ENCODE measurements around the gene RAP1GAP2. TPM values are rescaled to one million over a fixed set of nuclear protein-coding genes. Genes with fewer than 3 reads are reported as not detected.
"Not testable (repeated sequence)": the region's sequence is repeated elsewhere in the genome, so short reads cannot be mapped to it uniquely, and the experiment has no call there.

Gene RAP1GAP2
- total RNA-seq, 1 donor from 2014 or later: 46.8 TPM

GRCh38 chr17:2783310-2784030 lies 12.8 kb upstream of the RAP1GAP2 start:
- ATAC-seq (ENCODE audit: poor library complexity) (no peak), DNase-seq (no peak)
- intact Hi-C loops (cut with DNase I): no loop called here

GRCh38 chr17:2784864-2785263 lies 11.4 kb upstream of the RAP1GAP2 start:
- ATAC-seq (ENCODE audit: poor library complexity) (no peak), DNase-seq (no peak)
- intact Hi-C loops (cut with DNase I): no loop called here

GRCh38 chr17:2785376-2785775 lies 10.9 kb upstream of the RAP1GAP2 start:
- DNase-seq; intact Hi-C loops (cut with DNase I); ATAC-seq (ENCODE audit: poor library complexity): not testable (repeated sequence)

- DNase-seq: peak; percentile 90
- intact Hi-C loops (cut with DNase I): no loop called here
- ATAC-seq (ENCODE audit: poor library complexity): peak; percentile 94
Observed at GRCh38 chr17:2786176-2786881, 9.9 kb upstream of the RAP1GAP2 start.

GRCh38 chr17:2789700-2790099 lies 6.5 kb upstream of the RAP1GAP2 start:
- intact Hi-C loops (cut with DNase I): no loop called here
- ATAC-seq (ENCODE audit: poor library complexity): no peak
- DNase-seq: no peak

GRCh38 chr17:2792366-2793169 lies 3.7 kb upstream of the RAP1GAP2 start:
- DNase-seq (no peak), ATAC-seq (ENCODE audit: poor library complexity) (no peak)
- intact Hi-C loops (cut with DNase I): no loop called here

- intact Hi-C loops (cut with DNase I): no loop called here
- no peak for ATAC-seq (ENCODE audit: poor library complexity)
- DNase-seq: no peak
Observed at GRCh38 chr17:2794111-2794803, 2.0 kb upstream of the RAP1GAP2 start.

- intact Hi-C loops (cut with DNase I): no loop called here
- DNase-seq: no peak
- no peak for ATAC-seq (ENCODE audit: poor library complexity)
Observed at GRCh38 chr17:2795441-2796163, 636 bp upstream of the RAP1GAP2 start.

- DNase-seq (no peak), ATAC-seq (ENCODE audit: poor library complexity) (no peak)
- intact Hi-C loops (cut with DNase I): no loop called here
Observed at GRCh38 chr17:2797226-2797625, 988 bp downstream of the RAP1GAP2 start.

GRCh38 chr17:2797637-2798036 lies 1.4 kb downstream of the RAP1GAP2 start:
- intact Hi-C loops (cut with DNase I): no loop called here
- DNase-seq (no peak), ATAC-seq (ENCODE audit: poor library complexity) (peak; percentile 54)

GRCh38 chr17:2798188-2798587 lies 1.9 kb downstream of the RAP1GAP2 start:
- ATAC-seq (ENCODE audit: poor library complexity) (no peak), DNase-seq (no peak)
- intact Hi-C loops (cut with DNase I): no loop called here

- ATAC-seq (ENCODE audit: poor library complexity): no peak
- DNase-seq: no peak
- intact Hi-C loops (cut with DNase I): no loop called here
Observed at GRCh38 chr17:2798678-2799077, 2.4 kb downstream of the RAP1GAP2 start.

GRCh38 chr17:2799653-2800052 lies 3.4 kb downstream of the RAP1GAP2 start:
- intact Hi-C loops (cut with DNase I): no loop called here
- ATAC-seq (ENCODE audit: poor library complexity) (peak; percentile 67), DNase-seq (no peak)

GRCh38 chr17:2800367-2800766 lies 4.1 kb downstream of the RAP1GAP2 start:
- ATAC-seq (ENCODE audit: poor library complexity) (no peak), DNase-seq (no peak)
- intact Hi-C loops (cut with DNase I): no loop called here

GRCh38 chr17:2801841-2802240 lies 5.6 kb downstream of the RAP1GAP2 start:
- intact Hi-C loops (cut with DNase I): no loop called here
- no peak for ATAC-seq (ENCODE audit: poor library complexity)
- DNase-seq: no peak

- no peak for DNase-seq
- intact Hi-C loops (cut with DNase I): no loop called here
- ATAC-seq (ENCODE audit: poor library complexity): no peak
Observed at GRCh38 chr17:2802574-2802973, 6.3 kb downstream of the RAP1GAP2 start.

- intact Hi-C loops (cut with DNase I): no loop called here
Observed at GRCh38 chr17:2803386-2803785, 7.1 kb downstream of the RAP1GAP2 start.

GRCh38 chr17:2803971-2804370 lies 7.7 kb downstream of the RAP1GAP2 start:
- ATAC-seq (ENCODE audit: poor library complexity) (no peak), DNase-seq (no peak)
- intact Hi-C loops (cut with DNase I): no loop called here

More at GRCh38 chr17:2803386-2803785, 7.1 kb downstream of the RAP1GAP2 start:
- DNase-seq: no peak
- ATAC-seq (ENCODE audit: poor library complexity): no peak

All from Right ventricle myocardium superior (tissue), 1 donor.